HG03342 (cell line): ENCODE data around the gene COL9A3.
"Not testable (repeated sequence)": the region's sequence is repeated elsewhere in the genome, so short reads cannot be mapped to it uniquely, and the experiment has no call there.

Experiments used
- ATAC-seq: cut with Tn5 transposase; IDR thresholded peaks from one replicate; pipeline ENCODE4 v1.9.1; 2021; ENCODE audit warnings: mild to moderate bottlenecking, moderate library complexity; ENCODE audit not compliant: unreplicated experiment

COL9A3 gene

GRCh38 chr20:62832951-62833391 is 16.1 kb downstream of the COL9A3 start:
- ATAC-seq, result no peak

- ATAC-seq, result no peak
Observed at GRCh38 chr20:62834967-62835730, 18.3 kb downstream of the COL9A3 start.

- no peak for ATAC-seq
Observed at GRCh38 chr20:62835931-62836861, 19.3 kb downstream of the COL9A3 start.

- no peak for ATAC-seq
Observed at GRCh38 chr20:62836967-62837490, 20.2 kb downstream of the COL9A3 start.

- no peak for ATAC-seq
Observed at GRCh38 chr20:62837790-62838127, 20.9 kb downstream of the COL9A3 start.

GRCh38 chr20:62838128-62838891 is 21.5 kb downstream of the COL9A3 start:
- ATAC-seq, result no peak

- ATAC-seq, result no peak
Observed at GRCh38 chr20:62839261-62839660, 22.4 kb downstream of the COL9A3 start.

- ATAC-seq, result no peak
Observed at GRCh38 chr20:62839816-62840215, 23.0 kb downstream of the COL9A3 start.

- ATAC-seq, result no peak
Observed at GRCh38 chr20:62840244-62841197, 23.7 kb downstream of the COL9A3 start.

- no peak for ATAC-seq
Observed at GRCh38 chr20:62841705-62842212, 24.9 kb downstream of the COL9A3 start.

- no peak for ATAC-seq
Observed at GRCh38 chr20:62843656-62844055, 26.8 kb downstream of the COL9A3 start.

- no peak for ATAC-seq
Observed at GRCh38 chr20:62844182-62844581, 27.3 kb downstream of the COL9A3 start.

GRCh38 chr20:62845416-62846160 is 28.7 kb downstream of the COL9A3 start:
- ATAC-seq, result no peak

- ATAC-seq, result no peak
Observed at GRCh38 chr20:62846166-62846890, 29.5 kb downstream of the COL9A3 start.

- not testable (repeated sequence) for ATAC-seq
Observed at GRCh38 chr20:62848917-62849316, 32.1 kb downstream of the COL9A3 start.

GRCh38 chr20:62849431-62849830 is 32.6 kb downstream of the COL9A3 start:
- ATAC-seq, result no peak

- no peak for ATAC-seq
Observed at GRCh38 chr20:62850333-62850974, 33.6 kb downstream of the COL9A3 start.

- ATAC-seq, result no peak
Observed at GRCh38 chr20:62852196-62852595, 35.3 kb downstream of the COL9A3 start.
